ENCODE results near the gene LDLRAD4. TPM values are rescaled to one million over a fixed set of nuclear protein-coding genes. Genes with fewer than 3 reads are reported as not detected.
A peak's percentile ranks its signal among the peaks of the same experiment; 100 is the strongest.

LDLRAD4 gene
- total and polyA plus RNA-seq, 8 donors: 14.1 to 26.6 (median 18.8) TPM

- no peaks in the 10 kb centered on the region for H3K9me3 ChIP-seq
- H3K27ac ChIP-seq: no peak overlapping the region
- ATAC-seq: no peak
- no peaks in the 10 kb centered on the region for H3K36me3 ChIP-seq
- no peak for DNase-seq
- no peak overlapping the region for H3K4me3 ChIP-seq
- H3K4me1 ChIP-seq: peaks cover 0 to 11% of the 10 kb centered on the region in 2 donors
- intact Hi-C loops (cut with DNase I): no loop called here
- TF ChIP-seq, protein P1, sequence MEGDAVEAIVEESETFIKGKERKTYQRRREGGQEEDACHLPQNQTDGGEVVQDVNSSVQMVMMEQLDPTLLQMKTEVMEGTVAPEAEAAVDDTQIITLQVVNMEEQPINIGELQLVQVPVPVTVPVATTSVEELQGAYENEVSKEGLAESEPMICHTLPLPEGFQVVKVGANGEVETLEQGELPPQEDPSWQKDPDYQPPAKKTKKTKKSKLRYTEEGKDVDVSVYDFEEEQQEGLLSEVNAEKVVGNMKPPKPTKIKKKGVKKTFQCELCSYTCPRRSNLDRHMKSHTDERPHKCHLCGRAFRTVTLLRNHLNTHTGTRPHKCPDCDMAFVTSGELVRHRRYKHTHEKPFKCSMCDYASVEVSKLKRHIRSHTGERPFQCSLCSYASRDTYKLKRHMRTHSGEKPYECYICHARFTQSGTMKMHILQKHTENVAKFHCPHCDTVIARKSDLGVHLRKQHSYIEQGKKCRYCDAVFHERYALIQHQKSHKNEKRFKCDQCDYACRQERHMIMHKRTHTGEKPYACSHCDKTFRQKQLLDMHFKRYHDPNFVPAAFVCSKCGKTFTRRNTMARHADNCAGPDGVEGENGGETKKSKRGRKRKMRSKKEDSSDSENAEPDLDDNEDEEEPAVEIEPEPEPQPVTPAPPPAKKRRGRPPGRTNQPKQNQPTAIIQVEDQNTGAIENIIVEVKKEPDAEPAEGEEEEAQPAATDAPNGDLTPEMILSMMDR (IDR thresholded peaks at IDR 0.05): no peak
- H3K27me3 ChIP-seq: no peaks in the 10 kb centered on the region
Measured at GRCh38 chr18:13364721-13365205, 146.2 kb downstream of the LDLRAD4 start.

- TF ChIP-seq, protein P1 (IDR thresholded peaks at IDR 0.05): no peak
- no peak overlapping the region for H3K27ac ChIP-seq
- ATAC-seq (no peak), DNase-seq (no peak)
- H3K36me3 ChIP-seq: no peaks in the 10 kb centered on the region
- intact Hi-C loops (cut with DNase I): no loop called here
- H3K27me3 ChIP-seq: no peaks in the 10 kb centered on the region
- H3K4me3 ChIP-seq: no peak overlapping the region
- no peaks in the 10 kb centered on the region for H3K9me3 ChIP-seq
- peaks cover 0 to 10% of the 10 kb centered on the region in 2 donors for H3K4me1 ChIP-seq
Measured at GRCh38 chr18:13366131-13366530, 147.6 kb downstream of the LDLRAD4 start.

- ATAC-seq (no peak), DNase-seq (no peak)
- intact Hi-C loops (cut with DNase I): no loop called here
- H3K36me3 ChIP-seq: no peaks in the 10 kb centered on the region
- TF ChIP-seq, protein P1 (IDR thresholded peaks at IDR 0.05): no peak
- H3K27ac ChIP-seq: no peak overlapping the region
- H3K27me3 ChIP-seq: no peaks in the 10 kb centered on the region
- peaks cover 0 to 10% of the 10 kb centered on the region in 2 donors for H3K4me1 ChIP-seq
- no peak overlapping the region for H3K4me3 ChIP-seq
- no peaks in the 10 kb centered on the region for H3K9me3 ChIP-seq
Measured at GRCh38 chr18:13366541-13366940, 148.0 kb downstream of the LDLRAD4 start.

DNA sequence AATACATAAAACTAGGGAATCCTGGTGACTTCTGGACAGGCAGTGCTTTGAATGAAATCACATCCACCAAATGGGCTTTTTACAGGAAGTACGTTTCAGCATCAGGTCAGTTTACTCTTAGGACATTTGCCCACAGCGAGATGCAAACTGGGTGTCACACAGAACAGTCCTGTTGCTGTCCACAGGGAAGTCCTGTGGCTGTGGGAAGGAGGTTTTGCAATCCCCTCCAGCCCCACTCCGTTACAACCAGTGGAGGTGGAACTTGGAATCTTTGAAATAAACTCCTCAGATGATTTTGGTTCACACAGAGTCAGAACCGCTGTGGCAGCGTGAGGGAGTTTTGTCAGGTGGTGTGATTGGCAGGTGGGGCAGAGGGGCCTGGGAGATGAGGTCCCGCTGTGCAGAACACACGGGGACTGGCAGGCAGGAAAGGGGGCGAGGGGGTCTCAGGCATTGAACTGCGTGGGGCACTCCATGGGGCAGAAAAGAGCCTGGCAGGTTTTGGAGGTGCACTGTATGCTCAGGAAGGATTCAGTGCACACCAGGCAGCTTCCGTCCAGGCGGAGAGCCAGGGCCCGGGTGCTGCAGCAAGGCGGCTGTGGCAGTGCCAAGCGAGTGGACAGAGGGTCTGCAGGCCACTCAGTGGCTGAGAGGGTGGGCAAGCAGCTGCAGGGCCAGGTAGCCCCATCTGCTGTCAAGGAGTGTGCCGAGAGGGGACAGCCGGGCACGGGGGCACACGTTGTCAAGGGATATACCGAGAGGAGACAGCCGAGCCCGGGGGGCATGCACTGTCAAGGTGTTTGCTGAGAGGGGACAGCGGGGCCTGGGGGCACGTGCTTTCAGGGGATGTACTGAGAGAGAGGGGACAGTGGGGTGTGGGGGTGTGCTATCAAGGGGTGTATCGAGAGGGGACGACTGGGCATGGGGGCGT, 148.7 kb downstream of the LDLRAD4 start:
- Histone ChIP-seq H3K9me3 (no peaks in the 10 kb centered on the region), H3K4me1 (peaks cover 0 to 10% of the 10 kb centered on the region in 2 donors), H3K27ac (no peak overlapping the region), H3K36me3 (no peaks in the 10 kb centered on the region), H3K4me3 (no peak overlapping the region), H3K27me3 (no peaks in the 10 kb centered on the region)
- ATAC-seq (no peak), DNase-seq (peak in 1 of 4 donors; percentile 80)
- TF ChIP-seq, protein P1 (IDR thresholded peaks at IDR 0.05): no peak
- intact Hi-C loops (cut with DNase I): no loop called here

- intact Hi-C loops (cut with DNase I): no loop called here
- Histone ChIP-seq H3K27ac (no peak overlapping the region), H3K4me1 (peaks cover 0 to 3% of the 10 kb centered on the region in 2 donors), H3K4me3 (no peak overlapping the region), H3K36me3 (no peaks in the 10 kb centered on the region), H3K9me3 (no peaks in the 10 kb centered on the region), H3K27me3 (no peaks in the 10 kb centered on the region)
- DNase-seq (no peak), ATAC-seq (no peak)
- TF ChIP-seq, protein P1 (IDR thresholded peaks at IDR 0.05): no peak
Measured at GRCh38 chr18:13368080-13368813, 149.7 kb downstream of the LDLRAD4 start.
